H1 (cell line): ENCODE data around the gene NUDT7. TPM values are rescaled to one million over a fixed set of nuclear protein-coding genes. Genes with fewer than 3 reads are reported as not detected.

Experiments used
- ATF2 ChIP-seq: IDR thresholded peaks from 2 replicates; pipeline ENCODE4 v1.6.1; 2012; ENCODE audit warnings: low read length, inconsistent platforms
- GABPA ChIP-seq: IDR thresholded peaks from 2 replicates; pipeline ENCODE4 v1.6.1; 2011; ENCODE audit warnings: mild to moderate bottlenecking, low read length, moderate library complexity, borderline replicate concordance; ENCODE audit not compliant: insufficient read depth
- RAD21 ChIP-seq, 2 experiments: IDR thresholded peaks in 1 of 2; conservative IDR thresholded peaks in 1 of 2; 2 replicates each; pipeline ENCODE4 v1.6.1; 2011; ENCODE audit warnings: low read depth in 2 of 2, low read length in 2 of 2, improper control_type of control experiment in 1 of 2, inconsistent platforms in 1 of 2, mild to moderate bottlenecking in 1 of 2, moderate library complexity in 1 of 2
- RNF2 ChIP-seq: fragments of 200-900, 300-1000 bp; sonication (generic); IDR thresholded peaks from 2 replicates; pipeline ENCODE4 v1.7.1; 2016; ENCODE audit warnings: borderline replicate concordance, low read depth, mild to moderate bottlenecking, antibody characterized with exemption, low read length; ENCODE audit not compliant: poor library complexity, severe bottlenecking; ENCODE audit errors: missing control alignments
- SUZ12 ChIP-seq: fragments of 200-600 bp; sonication (generic); IDR thresholded peaks from 2 replicates; pipeline ENCODE4 v1.6.1; 2012; ENCODE audit warnings: mild to moderate bottlenecking, inconsistent platforms, low read length, moderate library complexity, mixed read lengths
- polyA plus RNA-seq, 7 experiments: library from polyadenylated mRNA; depleted of rRNA in 3 of 7; stranded (reverse) in 5 of 7; unstranded in 2 of 7; fragments of >200 nt in 5 of 7; fragments of 200-250 nt in 2 of 7; gene quantifications; 1 replicate in 5 of 7; 2 replicates in 1 of 7; 4 replicates in 1 of 7; pipeline versions ENCODE4 v1.2.1 to v1.2.3, GENCODE V29; 2011 to 2013; ENCODE audit warnings: missing spikeins in 2 of 7, mixed read lengths in 2 of 7
- total RNA-seq: library from RNA; stranded (reverse); fragmentation: NEBNext Ultra II Directional; extraction: Animal tissue kit (Norgen Biotek cat#: 25700); gene quantifications from 2 replicates; pipeline ENCODE4 v1.2.1, GENCODE V29; 2021

NUDT7 gene
- total and polyA plus RNA-seq, 2 of the 8 experiments (the other 6 are each of a cell fraction or from before 2014, with no cell fraction given) = 8.8 to 19.7 TPM

- TF ChIP-seq ATF2 (no peak), GABPA (no peak), SUZ12 (no peak), RAD21 (IDR thresholded peaks at IDR 0.05 in 1 of 2, conservative IDR thresholded peaks at IDR 0.05 in 1 of 2; ENCODE audit: low read depth in 2 of 2, low read length in 2 of 2) (no peak), RNF2 (no peak)
Observed at GRCh38 chr16:77724174-77724573, 1.9 kb downstream of the NUDT7 start (continued).
